K562 (cell line): ENCODE measurements around the gene LBH.
A peak's percentile ranks its signal among the peaks of the same experiment; 100 is the strongest.

Experiments
- CEBPB ChIP-seq: fragments of 450-650 bp; IDR thresholded peaks from 2 replicates; pipeline ENCODE4 v1.6.1; 2016; ENCODE audit warnings: missing genetic modification characterization, missing compliant biosample characterization
- CUX1 ChIP-seq: fragments of 200-800 bp; sonication (Bioruptor generic); IDR thresholded peaks from 2 replicates; pipeline ENCODE4 v1.6.1; 2016; ENCODE audit warnings: missing genetic modification characterization, missing compliant biosample characterization
- ESRRA ChIP-seq: fragments of 450-650 bp; IDR thresholded peaks from 2 replicates; pipeline ENCODE4 v1.6.1; 2014; ENCODE audit warnings: low read depth, mild to moderate bottlenecking, moderate library complexity, borderline replicate concordance
- FOXK2 ChIP-seq, 2 experiments: fragments of 450-650 bp; IDR thresholded peaks in 1 of 2; conservative IDR thresholded peaks in 1 of 2; 2 replicates each; pipeline ENCODE4 v1.6.1; 2016; ENCODE audit warnings: low read depth in 2 of 2, mild to moderate bottlenecking in 1 of 2
- SNIP1 ChIP-seq: fragments of 450-650 bp; IDR thresholded peaks from 2 replicates; pipeline ENCODE4 v1.7.1; 2017; ENCODE audit warnings: low read depth, mild to moderate bottlenecking
- ZNF77 ChIP-seq: fragments of 250-450 bp; sonication (Bioruptor Pico); IDR thresholded peaks from 2 replicates; pipeline ENCODE4 v1.5.0; 2020
- TF ChIP-seq, protein P1 (sequence below): sonication (generic); formaldehyde crosslinking; IDR thresholded peaks from 2 replicates; pipeline ENCODE4 v1.8.1; 2023; ENCODE audit warnings: missing genetic modification reagents, mild to moderate bottlenecking, borderline replicate concordance

GRCh38 chr2:30222031-30222430, 9.3 kb upstream of the LBH start:
- TF ChIP-seq, protein P1, sequence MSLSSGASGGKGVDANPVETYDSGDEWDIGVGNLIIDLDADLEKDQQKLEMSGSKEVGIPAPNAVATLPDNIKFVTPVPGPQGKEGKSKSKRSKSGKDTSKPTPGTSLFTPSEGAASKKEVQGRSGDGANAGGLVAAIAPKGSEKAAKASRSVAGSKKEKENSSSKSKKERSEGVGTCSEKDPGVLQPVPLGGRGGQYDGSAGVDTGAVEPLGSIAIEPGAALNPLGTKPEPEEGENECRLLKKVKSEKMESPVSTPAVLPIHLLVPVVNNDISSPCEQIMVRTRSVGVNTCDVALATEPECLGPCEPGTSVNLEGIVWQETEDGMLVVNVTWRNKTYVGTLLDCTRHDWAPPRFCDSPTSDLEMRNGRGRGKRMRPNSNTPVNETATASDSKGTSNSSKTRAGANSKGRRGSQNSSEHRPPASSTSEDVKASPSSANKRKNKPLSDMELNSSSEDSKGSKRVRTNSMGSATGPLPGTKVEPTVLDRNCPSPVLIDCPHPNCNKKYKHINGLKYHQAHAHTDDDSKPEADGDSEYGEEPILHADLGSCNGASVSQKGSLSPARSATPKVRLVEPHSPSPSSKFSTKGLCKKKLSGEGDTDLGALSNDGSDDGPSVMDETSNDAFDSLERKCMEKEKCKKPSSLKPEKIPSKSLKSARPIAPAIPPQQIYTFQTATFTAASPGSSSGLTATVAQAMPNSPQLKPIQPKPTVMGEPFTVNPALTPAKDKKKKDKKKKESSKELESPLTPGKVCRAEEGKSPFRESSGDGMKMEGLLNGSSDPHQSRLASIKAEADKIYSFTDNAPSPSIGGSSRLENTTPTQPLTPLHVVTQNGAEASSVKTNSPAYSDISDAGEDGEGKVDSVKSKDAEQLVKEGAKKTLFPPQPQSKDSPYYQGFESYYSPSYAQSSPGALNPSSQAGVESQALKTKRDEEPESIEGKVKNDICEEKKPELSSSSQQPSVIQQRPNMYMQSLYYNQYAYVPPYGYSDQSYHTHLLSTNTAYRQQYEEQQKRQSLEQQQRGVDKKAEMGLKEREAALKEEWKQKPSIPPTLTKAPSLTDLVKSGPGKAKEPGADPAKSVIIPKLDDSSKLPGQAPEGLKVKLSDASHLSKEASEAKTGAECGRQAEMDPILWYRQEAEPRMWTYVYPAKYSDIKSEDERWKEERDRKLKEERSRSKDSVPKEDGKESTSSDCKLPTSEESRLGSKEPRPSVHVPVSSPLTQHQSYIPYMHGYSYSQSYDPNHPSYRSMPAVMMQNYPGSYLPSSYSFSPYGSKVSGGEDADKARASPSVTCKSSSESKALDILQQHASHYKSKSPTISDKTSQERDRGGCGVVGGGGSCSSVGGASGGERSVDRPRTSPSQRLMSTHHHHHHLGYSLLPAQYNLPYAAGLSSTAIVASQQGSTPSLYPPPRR = no peak
- TF ChIP-seq ZNF77 (CRISPR knock-in tag) (no peak), CEBPB (tag) (peak; percentile 67), FOXK2 (conservative IDR thresholded peaks at IDR 0.05 in 1 of 2, IDR thresholded peaks at IDR 0.05 in 1 of 2; ENCODE audit: low read depth in 2 of 2) (no peak), CUX1 (CRISPR knock-in tag) (no peak), ESRRA (no peak), SNIP1 (no peak)
